HG03558 (cell line): Measurements from ENCODE around the gene MTPN.

Experiments used
- ATAC-seq: cut with Tn5 transposase; IDR thresholded peaks from one replicate; pipeline ENCODE4 v1.9.1; 2021; ENCODE audit warnings: moderate number of reproducible peaks; ENCODE audit not compliant: unreplicated experiment; ENCODE audit errors: extremely low read depth

Gene MTPN

GRCh38 chr7:135930565-135931461 is 46.3 kb downstream of the MTPN start:
- no peak for ATAC-seq

GRCh38 chr7:135929722-135930141 is 47.4 kb downstream of the MTPN start:
- no peak for ATAC-seq

GRCh38 chr7:135929249-135929648 is 47.9 kb downstream of the MTPN start:
- no peak for ATAC-seq

GRCh38 chr7:135928136-135928535 is 49.0 kb downstream of the MTPN start:
- ATAC-seq, result no peak

GRCh38 chr7:135925210-135925609 is 51.9 kb downstream of the MTPN start:
- no peak for ATAC-seq

GRCh38 chr7:135924302-135924701 is 52.9 kb downstream of the MTPN start:
- ATAC-seq, result no peak

GRCh38 chr7:135922263-135922662 is 54.9 kb downstream of the MTPN start:
- no peak for ATAC-seq

- ATAC-seq, result no peak
These were observed 56.7 kb downstream of the MTPN start for GRCh38 chr7:135920478-135920877.

- ATAC-seq, result no peak
These were observed 57.9 kb downstream of the MTPN start for GRCh38 chr7:135919071-135919841.

- no peak for ATAC-seq
These were observed 59.0 kb downstream of the MTPN start for GRCh38 chr7:135918134-135918533.

- no peak for ATAC-seq
These were observed 59.4 kb downstream of the MTPN start for GRCh38 chr7:135917721-135918120.

GRCh38 chr7:135914346-135914745 is 62.8 kb downstream of the MTPN start:
- no peak for ATAC-seq

- ATAC-seq, result no peak
These were observed 63.8 kb downstream of the MTPN start for GRCh38 chr7:135913404-135913803.

- ATAC-seq, result no peak
These were observed 66.1 kb downstream of the MTPN start for GRCh38 chr7:135911099-135911498.

- ATAC-seq, result no peak
These were observed 66.6 kb downstream of the MTPN start for GRCh38 chr7:135910393-135911036.

- no peak for ATAC-seq
These were observed 71.3 kb downstream of the MTPN start for GRCh38 chr7:135905858-135906257.

- ATAC-seq, result no peak
These were observed 71.8 kb downstream of the MTPN start for GRCh38 chr7:135905355-135905754.

- no peak for ATAC-seq
These were observed 72.9 kb downstream of the MTPN start for GRCh38 chr7:135904282-135904681.

- no peak for ATAC-seq
These were observed 75.3 kb downstream of the MTPN start for GRCh38 chr7:135901585-135902540.

GRCh38 chr7:135900065-135900546 is 77.1 kb downstream of the MTPN start:
- ATAC-seq, result no peak
